Ascending aorta (tissue), 2 donors: ENCODE measurements around the gene EXOC4. TPM values are rescaled to one million over a fixed set of nuclear protein-coding genes. Genes with fewer than 3 reads are reported as not detected.
A peak's percentile ranks its signal among the peaks of the same experiment; 100 is the strongest.

Experiments used
- DNase-seq, 2 donors: peaks; one replicate each; pipeline ENCODE4 v3.0.0-alpha.2; 2019; ENCODE audit warnings: low spot score in 2 of 2
- H3K27ac ChIP-seq, 2 donors: fragments of 200-600 bp; sonication (generic); one replicate each; pipeline ENCODE4 v1.5.1; 2016 to 2017; ENCODE audit warnings: mild to moderate bottlenecking in 1 of 2
- H3K27me3 ChIP-seq: fragments of 200-600 bp; sonication (generic); one replicate; pipeline ENCODE4 v1.5.1; 2017
- H3K36me3 ChIP-seq, 2 donors: fragments of 200-600 bp; sonication (generic); one replicate each; pipeline ENCODE4 v1.5.1; 2016
- H3K4me1 ChIP-seq, 2 donors: fragments of 200-600 bp; sonication (generic); one replicate each; pipeline ENCODE4 v1.5.1; 2016 to 2017; ENCODE audit warnings: mild to moderate bottlenecking in 1 of 2
- H3K4me3 ChIP-seq, 2 donors: fragments of 200-600 bp; sonication (generic); one replicate each; pipeline ENCODE4 v1.5.1; 2016 to 2017; ENCODE audit warnings: mild to moderate bottlenecking in 1 of 2
- H3K9me3 ChIP-seq, 2 donors: fragments of 200-600 bp; sonication (generic); one replicate each; pipeline ENCODE4 v1.5.1; 2016
- CTCF ChIP-seq, 3 experiments: fragments of 200-600 bp in 2 of 3; fragments of 450-650 bp in 1 of 3; sonication (generic) in 2 of 3; IDR thresholded peaks; one replicate each; pipeline ENCODE4 v1.5.1; 2016 to 2019; ENCODE audit warnings: antibody characterized with exemption in 3 of 3, mild to moderate bottlenecking in 1 of 3, moderate library complexity in 1 of 3
- intact Hi-C: fragments of 100-400 bp; cut with DNase I; formaldehyde crosslinking; loops from one replicate; pipeline ENCODE4 v1.15.1; 2023
- total RNA-seq: library from RNA; depleted of rRNA; stranded (reverse); fragments of >200 nt; gene quantifications from one replicate; pipeline ENCODE4 v1.1.0, GENCODE V29; 2016

Gene EXOC4
- total RNA-seq, 1 donor from 2014 or later = 27.1 TPM

GRCh38 chr7:133433165-133433812, 180.4 kb downstream of the EXOC4 start:
- no peak overlapping the region for H3K27ac ChIP-seq
- no peak for DNase-seq
- intact Hi-C loops = no loop called here
- H3K27me3 ChIP-seq = no peaks in the 10 kb centered on the region
- H3K9me3 ChIP-seq = no peaks in the 10 kb centered on the region
- no peaks in the 10 kb centered on the region for H3K36me3 ChIP-seq
- H3K4me1 ChIP-seq = no peaks in the 10 kb centered on the region
- H3K4me3 ChIP-seq = no peak overlapping the region
- no peak for TF ChIP-seq CTCF (IDR thresholded peaks at IDR 0.05)

GRCh38 chr7:133434246-133434865, 181.5 kb downstream of the EXOC4 start:
- Histone ChIP-seq H3K36me3 (no peaks in the 10 kb centered on the region), H3K27ac (no peak overlapping the region), H3K4me1 (no peaks in the 10 kb centered on the region), H3K27me3 (no peaks in the 10 kb centered on the region), H3K9me3 (no peaks in the 10 kb centered on the region), H3K4me3 (no peak overlapping the region)
- intact Hi-C loops = no loop called here
- peak; percentile 14 to 58 (median 27) for TF ChIP-seq CTCF (IDR thresholded peaks at IDR 0.05)
- DNase-seq = no peak

GRCh38 chr7:133436014-133436428, 183.1 kb downstream of the EXOC4 start:
- TF ChIP-seq CTCF (IDR thresholded peaks at IDR 0.05) = no peak
- DNase-seq = no peak
- H3K36me3 ChIP-seq = no peaks in the 10 kb centered on the region
- H3K4me1 ChIP-seq = no peaks in the 10 kb centered on the region
- no peaks in the 10 kb centered on the region for H3K9me3 ChIP-seq
- H3K4me3 ChIP-seq = no peak overlapping the region
- H3K27me3 ChIP-seq = no peaks in the 10 kb centered on the region
- intact Hi-C loops = no loop called here
- no peak overlapping the region for H3K27ac ChIP-seq

- no peaks in the 10 kb centered on the region for H3K27me3 ChIP-seq
- intact Hi-C loops = no loop called here
Measured at GRCh38 chr7:133437544-133437943, 184.7 kb downstream of the EXOC4 start.

GRCh38 chr7:133442818-133443217, 189.9 kb downstream of the EXOC4 start:
- TF ChIP-seq CTCF (IDR thresholded peaks at IDR 0.05) = no peak
- Histone ChIP-seq H3K36me3 (no peaks in the 10 kb centered on the region), H3K4me1 (no peaks in the 10 kb centered on the region)

More at GRCh38 chr7:133437544-133437943, 184.7 kb downstream of the EXOC4 start:
- H3K9me3 ChIP-seq = no peaks in the 10 kb centered on the region
- no peaks in the 10 kb centered on the region for H3K36me3 ChIP-seq
- TF ChIP-seq CTCF (IDR thresholded peaks at IDR 0.05) = no peak
- no peaks in the 10 kb centered on the region for H3K4me1 ChIP-seq
- H3K27ac ChIP-seq = no peak overlapping the region
- no peak overlapping the region for H3K4me3 ChIP-seq
- no peak for DNase-seq

More at GRCh38 chr7:133442818-133443217, 189.9 kb downstream of the EXOC4 start:
- no peak overlapping the region for H3K4me3 ChIP-seq
- H3K9me3 ChIP-seq = no peaks in the 10 kb centered on the region
- H3K27ac ChIP-seq = no peak overlapping the region
- no peak for DNase-seq
- H3K27me3 ChIP-seq = no peaks in the 10 kb centered on the region
- intact Hi-C loops = no loop called here
